BLaER1 treated with 17β-estradiol and CSF1 and Interleukin-3, amounts not matched to agents 10 nM and 100 nM (cell line): ENCODE measurements around the gene SLC6A18.
"Not testable (repeated sequence)": the region's sequence is repeated elsewhere in the genome, so short reads cannot be mapped to it uniquely, and the experiment has no call there.

Experiments
- H3K27ac ChIP-seq, 11 experiments: shearing (Covaris generic); formaldehyde crosslinking; 2 replicates each; pipeline ENCODE4 v1.8.1; 2022
- H3K27me3 ChIP-seq, 11 experiments: shearing (Covaris generic); formaldehyde crosslinking; 2 replicates each; pipeline ENCODE4 v1.8.1; 2022
- H3K36me3 ChIP-seq, 11 experiments: shearing (Covaris generic); formaldehyde crosslinking; 2 replicates each; pipeline ENCODE4 v1.8.1; 2022
- H3K4me1 ChIP-seq, 10 experiments: shearing (Covaris generic); formaldehyde crosslinking; 2 replicates each; pipeline ENCODE4 v1.8.1; 2022
- H3K4me2 ChIP-seq, 11 experiments: shearing (Covaris generic); formaldehyde crosslinking; 2 replicates each; pipeline ENCODE4 v1.8.1; 2022
- H3K4me3 ChIP-seq, 10 experiments: shearing (Covaris generic); formaldehyde crosslinking; 2 replicates each; pipeline ENCODE4 v1.8.1; 2022
- H3K9ac ChIP-seq, 11 experiments: shearing (Covaris generic); formaldehyde crosslinking; 2 replicates each; pipeline ENCODE4 v1.8.1; 2022
- H3K9me3 ChIP-seq, 11 experiments: shearing (Covaris generic); formaldehyde crosslinking; replicated peaks in 1 of 11; 2 replicates each; pipeline ENCODE4 v1.8.1; 2022
- H4K20me1 ChIP-seq, 11 experiments: shearing (Covaris generic); formaldehyde crosslinking; 2 replicates each; pipeline ENCODE4 v1.8.1; 2022
- Cebpa-rat ChIP-seq, 11 experiments: shearing (Covaris generic); IDR thresholded peaks; 2 replicates each; pipeline ENCODE4 v1.8.1; 2022

Gene SLC6A18

GRCh38 chr5:1270426-1270825, 45.2 kb downstream of the SLC6A18 start:
- Histone ChIP-seq H3K36me3 (peaks cover 0 to 89% (median 83%) of the 10 kb centered on the region in 11 experiments; a peak in 16 of 22 replicates), H3K4me3 (no peak overlapping the region), H3K9me3 (peaks cover 0 to 19% (median 6%) of the 10 kb centered on the region in 11 experiments; a peak in 10 of 22 replicates), H3K27me3 (no peaks in the 10 kb centered on the region), H3K27ac (no peak overlapping the region), H3K4me1 (0 out of 20 replicates have a peak, but pooled peaks cover 0 to 3% (median 0%) of the 10 kb centered on the region in 10 experiments), H3K9ac (no peak overlapping the region), H3K4me2 (no peak overlapping the region), H4K20me1 (peaks cover 0 to 73% (median 6%) of the 10 kb centered on the region in 11 experiments; a peak in 10 of 22 replicates)
- no peak for TF ChIP-seq Cebpa-rat (IDR thresholded peaks at IDR 0.05)

GRCh38 chr5:1270933-1271914, 46.0 kb downstream of the SLC6A18 start:
- Histone ChIP-seq H3K36me3 (peaks cover 0 to 88% (median 78%) of the 10 kb centered on the region in 11 experiments; a peak in 16 of 22 replicates), H3K4me3 (no peak overlapping the region), H3K4me2 (no peak overlapping the region), H3K27me3 (no peaks in the 10 kb centered on the region), H4K20me1 (peaks cover 0 to 72% (median under 1%) of the 10 kb centered on the region in 11 experiments; a peak in 10 of 22 replicates), H3K4me1 (no peaks in the 10 kb centered on the region), H3K9ac (no peak overlapping the region), H3K27ac (no peak overlapping the region), H3K9me3 (peaks cover 0 to 21% (median 6%) of the 10 kb centered on the region in 11 experiments; a peak in 10 of 22 replicates)
- no peak for TF ChIP-seq Cebpa-rat (IDR thresholded peaks at IDR 0.05)

GRCh38 chr5:1272201-1272600, 47.0 kb downstream of the SLC6A18 start:
- H3K36me3 ChIP-seq, result peaks cover 0 to 88% (median 74%) of the 10 kb centered on the region in 11 experiments; a peak in 16 of 22 replicates
- H3K9ac ChIP-seq, result no peak overlapping the region
- peaks cover 0 to 27% (median 6%) of the 10 kb centered on the region in 11 experiments; a peak in 11 of 22 replicates for H3K9me3 ChIP-seq

GRCh38 chr5:1273745-1274144, 48.6 kb downstream of the SLC6A18 start:
- TF ChIP-seq Cebpa-rat (IDR thresholded peaks at IDR 0.05), result no peak
- no peak overlapping the region for H3K27ac ChIP-seq
- peaks cover 0 to 34% (median 9%) of the 10 kb centered on the region in 11 experiments; a peak in 12 of 22 replicates for H3K9me3 ChIP-seq
- no peaks in the 10 kb centered on the region for H3K4me1 ChIP-seq
- H3K9ac ChIP-seq, result no peak overlapping the region
- H3K4me2 ChIP-seq, result no peak overlapping the region
- no peak overlapping the region for H3K4me3 ChIP-seq
- H4K20me1 ChIP-seq, result peaks cover 0 to 76% (median 9%) of the 10 kb centered on the region in 11 experiments; a peak in 9 of 22 replicates
- peaks cover 0 to 89% (median 77%) of the 10 kb centered on the region in 11 experiments; a peak in 18 of 22 replicates for H3K36me3 ChIP-seq
- no peaks in the 10 kb centered on the region for H3K27me3 ChIP-seq

More at GRCh38 chr5:1272201-1272600, 47.0 kb downstream of the SLC6A18 start:
- Histone ChIP-seq H3K4me1 (no peaks in the 10 kb centered on the region), H3K27ac (no peak overlapping the region), H3K4me3 (no peak overlapping the region), H3K27me3 (no peaks in the 10 kb centered on the region), H4K20me1 (peaks cover 0 to 76% (median 0%) of the 10 kb centered on the region in 11 experiments; a peak in 9 of 22 replicates), H3K4me2 (no peak overlapping the region)
- TF ChIP-seq Cebpa-rat (IDR thresholded peaks at IDR 0.05), result no peak

GRCh38 chr5:1274471-1274870, 49.3 kb downstream of the SLC6A18 start:
- no peak for TF ChIP-seq Cebpa-rat (IDR thresholded peaks at IDR 0.05)
- Histone ChIP-seq H3K9ac (no peak overlapping the region), H3K27me3 (no peaks in the 10 kb centered on the region), H3K9me3 (peaks cover 0 to 41% (median 10%) of the 10 kb centered on the region in 11 experiments; a peak in 12 of 22 replicates), H3K36me3 (peaks cover 0 to 89% (median 78%) of the 10 kb centered on the region in 11 experiments; a peak in 18 of 22 replicates), H3K27ac (no peak overlapping the region), H3K4me1 (no peaks in the 10 kb centered on the region), H3K4me3 (no peak overlapping the region), H4K20me1 (peaks cover 0 to 76% (median 9%) of the 10 kb centered on the region in 11 experiments; a peak in 9 of 22 replicates), H3K4me2 (no peak overlapping the region)

- peaks cover 0 to 76% (median 9%) of the 10 kb centered on the region in 11 experiments; a peak in 9 of 22 replicates for H4K20me1 ChIP-seq
- not testable (repeated sequence) for H3K27me3 ChIP-seq, H3K4me2 ChIP-seq, H3K4me3 ChIP-seq, H3K4me1 ChIP-seq, H3K27ac ChIP-seq, H3K9ac ChIP-seq
- peaks cover 0 to 50% (median 10%) of the 10 kb centered on the region in 11 experiments; a peak in 12 of 22 replicates for H3K9me3 ChIP-seq
- H3K36me3 ChIP-seq, result peaks cover 0 to 89% (median 79%) of the 10 kb centered on the region in 11 experiments; a peak in 18 of 22 replicates
Observed at GRCh38 chr5:1275397-1276391, 50.5 kb downstream of the SLC6A18 start.

GRCh38 chr5:1276930-1277329, 51.7 kb downstream of the SLC6A18 start:
- Histone ChIP-seq H3K9ac (no peak overlapping the region), H3K4me3 (no peak overlapping the region), H4K20me1 (peaks cover 0 to 76% (median 9%) of the 10 kb centered on the region in 11 experiments; a peak in 11 of 22 replicates), H3K27ac (no peak overlapping the region), H3K9me3 (peaks cover 0 to 50% (median 10%) of the 10 kb centered on the region in 11 experiments; a peak in 12 of 22 replicates), H3K4me1 (no peaks in the 10 kb centered on the region), H3K36me3 (peaks cover 0 to 89% (median 78%) of the 10 kb centered on the region in 11 experiments; a peak in 18 of 22 replicates), H3K4me2 (no peak overlapping the region), H3K27me3 (no peaks in the 10 kb centered on the region)
- no peak for TF ChIP-seq Cebpa-rat (IDR thresholded peaks at IDR 0.05)

- Histone ChIP-seq H3K36me3 (peaks cover 0 to 89% (median 78%) of the 10 kb centered on the region in 11 experiments; a peak in 18 of 22 replicates), H3K4me2 (no peak overlapping the region)
Observed at GRCh38 chr5:1277331-1277730, 52.1 kb downstream of the SLC6A18 start.

More at GRCh38 chr5:1277331-1277730, 52.1 kb downstream of the SLC6A18 start:
- H3K27ac ChIP-seq, result no peak overlapping the region
- no peak for TF ChIP-seq Cebpa-rat (IDR thresholded peaks at IDR 0.05)
- H3K9me3 ChIP-seq, result peaks cover 0 to 50% (median 10%) of the 10 kb centered on the region in 11 experiments; a peak in 12 of 22 replicates
- no peak overlapping the region for H3K4me3 ChIP-seq
- H4K20me1 ChIP-seq, result peaks cover 0 to 76% (median 13%) of the 10 kb centered on the region in 11 experiments; a peak in 11 of 22 replicates
- no peak overlapping the region for H3K9ac ChIP-seq
- H3K27me3 ChIP-seq, result no peaks in the 10 kb centered on the region
- H3K4me1 ChIP-seq, result no peaks in the 10 kb centered on the region
